NCI-H1105 treated with DMSO at 0.1 percent for 48 hours (cell line): ENCODE results near the gene SNORC.

Source experiments
- DNase-seq: peaks from one replicate; lab custom pipeline; 2025; lab: John Stamatoyannopoulos, UW

The SNORC gene

GRCh38 chr2:232926431-232926939 lies 56.4 kb downstream of the SNORC start:
- DNase-seq: no peak

DNA sequence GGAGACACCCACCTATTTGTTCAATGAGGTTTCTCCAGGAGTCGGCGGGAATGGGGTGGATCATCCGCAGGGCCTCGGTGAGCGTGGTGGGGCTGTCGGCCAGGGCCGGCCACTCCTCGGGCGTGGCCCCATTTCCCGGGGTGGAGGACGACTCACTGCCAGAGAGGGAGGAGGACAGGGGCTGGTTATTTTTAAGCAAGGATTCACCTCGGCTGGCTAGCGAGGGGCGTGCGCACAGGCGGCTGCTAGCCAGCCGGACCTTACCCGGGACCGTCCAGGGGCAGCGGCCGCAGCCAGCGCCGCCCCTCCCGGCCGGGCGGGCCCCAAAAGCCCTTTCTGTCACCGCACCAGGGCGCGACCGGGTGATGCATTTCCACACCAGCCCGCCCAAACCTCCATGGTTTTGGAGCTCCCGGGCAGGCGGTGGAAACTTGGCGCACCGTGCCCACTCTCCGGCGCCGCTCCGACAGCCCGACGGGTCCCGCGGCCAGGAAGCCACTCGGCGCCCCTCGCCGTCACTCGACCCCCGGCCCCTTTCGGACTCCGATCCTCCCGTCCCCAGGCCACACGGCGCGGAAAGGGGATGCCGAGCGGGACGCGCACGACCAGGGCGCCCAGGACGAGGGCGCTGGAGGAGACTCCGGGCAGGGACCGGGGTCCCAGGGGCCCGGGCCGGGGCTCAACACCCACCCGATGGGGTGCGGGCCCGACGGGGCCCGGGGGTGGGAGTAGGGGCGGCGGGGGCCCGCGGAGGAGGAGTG lies 57.1 kb downstream of the SNORC start:
- no peak for DNase-seq

DNA sequence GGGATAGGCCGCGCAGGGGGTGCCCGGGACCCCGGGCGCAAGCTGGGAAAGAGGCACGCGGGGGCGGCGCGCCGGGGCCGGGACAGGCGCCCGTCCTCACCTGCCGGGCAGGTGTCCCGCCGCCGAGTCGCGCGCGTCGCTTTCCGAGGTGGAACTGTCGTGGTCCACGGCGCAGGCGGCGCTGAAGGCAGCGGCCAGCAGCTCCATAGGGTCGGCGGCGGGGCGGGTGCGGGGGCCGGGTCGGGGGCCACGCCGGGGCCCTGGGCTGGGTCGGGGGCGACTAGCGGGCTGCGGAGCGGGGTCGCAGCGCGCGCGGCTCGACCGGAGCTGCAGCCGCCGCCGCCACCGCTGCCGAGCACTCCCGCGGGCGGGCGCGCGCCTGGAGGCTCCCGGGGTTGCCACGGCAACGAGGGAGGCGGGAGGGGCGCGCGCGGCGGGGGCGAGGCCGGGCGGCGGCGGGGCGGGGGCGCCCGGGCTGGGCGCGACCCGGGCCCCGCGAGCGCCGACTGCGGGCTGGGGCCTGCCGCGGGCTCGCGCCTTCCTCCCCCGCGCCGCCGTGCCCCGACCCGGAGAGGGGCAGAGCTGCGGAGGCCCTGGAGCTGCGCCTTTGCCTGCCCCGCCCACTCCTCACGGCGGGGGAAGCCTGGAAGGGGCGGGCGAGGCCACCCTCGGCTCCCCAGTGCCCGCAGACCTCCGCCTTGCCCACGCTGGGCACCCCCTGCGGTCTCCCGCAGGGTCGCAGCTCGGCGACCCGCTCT lies 57.9 kb downstream of the SNORC start:
- DNase-seq: peak; percentile 41
